ENCODE data around the gene RENBP.

The RENBP gene

DNA sequence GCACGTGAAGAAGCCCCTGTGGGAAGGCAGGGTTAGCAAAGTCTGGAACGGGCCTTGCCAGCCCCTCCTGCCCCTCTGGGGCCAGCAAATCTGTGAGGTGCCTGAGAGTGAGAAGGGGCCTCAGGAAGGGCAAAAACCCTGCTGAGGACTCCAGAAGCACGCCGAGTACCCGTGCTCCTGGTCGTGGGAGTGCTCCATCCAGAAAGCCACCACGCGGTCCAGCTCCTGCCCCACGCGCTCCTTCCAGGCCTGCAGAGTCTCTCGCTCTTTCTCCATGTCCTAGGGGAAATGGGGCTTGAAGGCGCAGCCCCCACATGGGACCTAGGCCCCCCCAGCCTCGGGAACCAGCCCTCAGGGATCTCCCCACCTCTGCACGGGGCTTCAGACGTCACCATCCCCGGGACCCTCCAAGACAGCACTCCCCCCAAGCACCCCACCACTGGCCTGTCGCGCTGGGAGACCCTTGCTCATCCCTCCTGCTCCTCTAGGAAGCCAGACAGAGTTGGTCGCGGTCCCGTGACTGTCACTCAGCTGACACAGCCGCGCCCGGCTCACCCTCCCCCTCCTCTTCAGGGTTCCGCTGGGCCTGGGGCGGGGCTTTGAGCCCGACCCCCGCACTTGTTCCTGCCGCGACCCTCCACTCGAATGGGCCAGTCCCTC, at the start of gene RENBP:
TSS of gene RENBP (minus strand) at position 504 of the 660 bp plus-strand sequence. CDS start at position 471, 33 bp downstream.
- TF ChIP-seq, protein P1, sequence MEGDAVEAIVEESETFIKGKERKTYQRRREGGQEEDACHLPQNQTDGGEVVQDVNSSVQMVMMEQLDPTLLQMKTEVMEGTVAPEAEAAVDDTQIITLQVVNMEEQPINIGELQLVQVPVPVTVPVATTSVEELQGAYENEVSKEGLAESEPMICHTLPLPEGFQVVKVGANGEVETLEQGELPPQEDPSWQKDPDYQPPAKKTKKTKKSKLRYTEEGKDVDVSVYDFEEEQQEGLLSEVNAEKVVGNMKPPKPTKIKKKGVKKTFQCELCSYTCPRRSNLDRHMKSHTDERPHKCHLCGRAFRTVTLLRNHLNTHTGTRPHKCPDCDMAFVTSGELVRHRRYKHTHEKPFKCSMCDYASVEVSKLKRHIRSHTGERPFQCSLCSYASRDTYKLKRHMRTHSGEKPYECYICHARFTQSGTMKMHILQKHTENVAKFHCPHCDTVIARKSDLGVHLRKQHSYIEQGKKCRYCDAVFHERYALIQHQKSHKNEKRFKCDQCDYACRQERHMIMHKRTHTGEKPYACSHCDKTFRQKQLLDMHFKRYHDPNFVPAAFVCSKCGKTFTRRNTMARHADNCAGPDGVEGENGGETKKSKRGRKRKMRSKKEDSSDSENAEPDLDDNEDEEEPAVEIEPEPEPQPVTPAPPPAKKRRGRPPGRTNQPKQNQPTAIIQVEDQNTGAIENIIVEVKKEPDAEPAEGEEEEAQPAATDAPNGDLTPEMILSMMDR (IDR thresholded peaks at IDR 0.05; ENCODE audit: extremely low read depth, insufficient read depth, missing control alignments) = no peak
- in situ Hi-C loops (cut with MboI; ENCODE audit: low pct_unique_long_range_greater_than_20kb, low sequenced_read_pairs, unreplicated experiment) = loop anchor here (10.0 to 25.0 kb wide), 2 partner anchors 189 to 982 kb away; no protein-coding TSS in a partner anchor
- DNase-seq (ENCODE audit: low spot score) = no peak

DNA sequence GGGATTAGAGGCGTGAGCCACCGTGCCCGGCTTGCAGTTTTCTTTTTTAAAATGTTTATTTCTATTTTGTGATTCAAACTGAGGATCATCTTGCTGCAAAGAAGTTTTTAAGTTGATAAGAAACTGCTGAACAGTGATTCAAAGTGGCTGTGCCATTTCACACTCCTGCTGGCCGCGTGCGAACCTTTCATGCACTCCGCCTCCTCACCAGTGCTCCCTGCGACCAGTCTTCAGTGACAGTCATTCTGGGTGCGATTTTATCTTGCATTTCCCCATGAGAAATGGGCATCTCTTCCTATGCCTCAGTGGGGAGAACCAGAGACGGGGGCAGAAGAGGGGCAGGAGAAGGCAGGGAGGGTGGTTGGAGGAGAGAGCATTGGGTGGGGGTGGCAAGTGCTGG, 49.5 kb upstream of the RENBP start:
- in situ Hi-C loops (cut with MboI; ENCODE audit: low pct_unique_long_range_greater_than_20kb, low sequenced_read_pairs, unreplicated experiment) = no loop called here
- TF ChIP-seq, protein P1 (IDR thresholded peaks at IDR 0.05; ENCODE audit: extremely low read depth, insufficient read depth, missing control alignments) = no peak
- DNase-seq (ENCODE audit: low spot score) = no peak

DNA sequence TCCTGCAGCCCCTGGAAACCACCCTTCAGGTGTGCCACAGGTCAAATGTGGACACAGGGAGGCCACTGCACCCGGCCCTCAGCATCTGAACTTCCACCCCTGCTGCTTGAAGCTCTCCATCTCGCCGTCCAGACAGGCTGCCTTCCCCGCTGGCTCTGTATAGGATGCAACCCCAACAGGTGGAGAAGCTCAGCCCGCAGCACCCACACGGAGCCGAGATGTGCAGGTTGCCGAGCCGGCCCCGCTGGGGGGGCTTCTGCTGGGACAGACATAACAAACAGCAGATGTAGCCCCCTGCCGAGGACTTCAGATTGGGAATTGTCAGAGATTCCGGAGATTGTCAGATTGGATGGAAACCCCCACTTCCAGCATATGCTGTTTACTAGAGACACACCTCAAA, 48.6 kb upstream of the RENBP start:
- no peak for DNase-seq (ENCODE audit: low spot score)
- in situ Hi-C loops (cut with MboI; ENCODE audit: low pct_unique_long_range_greater_than_20kb, low sequenced_read_pairs, unreplicated experiment) = no loop called here
- TF ChIP-seq, protein P1 (IDR thresholded peaks at IDR 0.05; ENCODE audit: extremely low read depth, insufficient read depth, missing control alignments) = no peak

- TF ChIP-seq, protein P1 (IDR thresholded peaks at IDR 0.05; ENCODE audit: extremely low read depth, insufficient read depth, missing control alignments) = no peak
- in situ Hi-C loops (cut with MboI; ENCODE audit: low pct_unique_long_range_greater_than_20kb, low sequenced_read_pairs, unreplicated experiment) = no loop called here
- DNase-seq (ENCODE audit: low spot score) = no peak
These were observed 47.7 kb upstream of the RENBP start for GRCh38 chrX:153992180-153992579.

DNA sequence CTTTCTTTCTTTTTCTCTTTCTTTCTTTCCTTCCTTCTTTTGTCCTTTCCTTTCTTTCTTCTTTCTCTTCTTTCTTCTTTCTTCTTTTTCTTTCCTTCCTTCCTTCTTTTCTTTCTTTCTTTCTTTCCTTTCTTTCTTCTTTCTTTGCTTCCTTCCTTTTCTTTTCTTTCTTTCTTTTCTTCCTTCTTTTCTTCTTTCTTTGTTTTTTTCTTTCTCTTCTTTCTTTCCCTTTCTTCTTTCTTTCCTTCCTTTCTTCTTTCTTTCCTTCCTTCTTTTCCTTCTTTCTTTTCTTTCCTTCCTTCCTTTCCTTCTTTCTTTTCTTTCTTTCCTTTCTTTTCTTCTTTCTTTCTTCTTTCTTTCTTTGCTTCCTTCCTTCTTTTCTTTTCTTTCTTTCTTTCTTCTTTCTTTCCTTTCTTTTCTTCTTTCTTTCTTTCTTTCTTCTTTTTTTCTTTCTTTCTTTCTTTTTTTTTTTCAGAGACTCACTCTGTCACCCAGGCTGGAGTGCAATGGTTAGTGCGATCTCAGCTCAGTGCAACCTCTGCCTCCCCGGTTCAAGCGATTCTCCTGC, 46.7 kb upstream of the RENBP start:
- TF ChIP-seq, protein P1 (IDR thresholded peaks at IDR 0.05; ENCODE audit: extremely low read depth, insufficient read depth, missing control alignments) = no peak
- no peak for DNase-seq (ENCODE audit: low spot score)
- in situ Hi-C loops (cut with MboI; ENCODE audit: low pct_unique_long_range_greater_than_20kb, low sequenced_read_pairs, unreplicated experiment) = no loop called here

GRCh38 chrX:153989973-153990655, 45.7 kb upstream of the RENBP start:
- TF ChIP-seq, protein P1 (IDR thresholded peaks at IDR 0.05; ENCODE audit: extremely low read depth, insufficient read depth, missing control alignments) = no peak
- in situ Hi-C loops (cut with MboI; ENCODE audit: low pct_unique_long_range_greater_than_20kb, low sequenced_read_pairs, unreplicated experiment) = no loop called here
- no peak for DNase-seq (ENCODE audit: low spot score)
